Epidermal melanocyte (primary cell): ENCODE data around the gene OLFML2B.

ENCODE experiments used
- DNase-seq: peaks from one replicate; pipeline ENCODE4 v3.0.0; 2011; ENCODE audit warnings: low spot score; ENCODE audit not compliant: insufficient read length

OLFML2B gene

GRCh38 chr1:162007466-162007865 is 16.2 kb downstream of the OLFML2B start:
- DNase-seq, result no peak

DNA sequence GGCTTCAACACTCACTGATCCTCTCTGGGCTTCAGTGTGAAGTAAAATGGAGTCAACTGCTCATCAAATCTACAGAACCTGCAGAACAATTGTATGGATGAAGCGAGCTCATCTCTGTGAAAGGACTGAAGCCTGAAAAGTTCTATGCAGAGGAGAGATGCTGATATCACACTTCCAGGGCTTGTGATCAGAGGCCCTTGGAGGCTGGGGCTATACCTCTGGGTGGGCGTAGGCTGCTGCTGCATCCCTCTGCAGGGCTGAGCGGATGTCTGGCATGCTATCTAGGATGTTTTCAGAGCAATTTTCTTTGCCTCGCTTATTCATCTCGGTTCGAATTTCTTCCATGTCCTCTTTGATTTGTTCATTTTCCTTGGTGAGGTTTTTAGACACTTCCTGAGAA is 17.6 kb downstream of the OLFML2B start:
- no peak for DNase-seq

- DNase-seq, result no peak
These were observed 19.2 kb downstream of the OLFML2B start for GRCh38 chr1:162004441-162004950.

DNA sequence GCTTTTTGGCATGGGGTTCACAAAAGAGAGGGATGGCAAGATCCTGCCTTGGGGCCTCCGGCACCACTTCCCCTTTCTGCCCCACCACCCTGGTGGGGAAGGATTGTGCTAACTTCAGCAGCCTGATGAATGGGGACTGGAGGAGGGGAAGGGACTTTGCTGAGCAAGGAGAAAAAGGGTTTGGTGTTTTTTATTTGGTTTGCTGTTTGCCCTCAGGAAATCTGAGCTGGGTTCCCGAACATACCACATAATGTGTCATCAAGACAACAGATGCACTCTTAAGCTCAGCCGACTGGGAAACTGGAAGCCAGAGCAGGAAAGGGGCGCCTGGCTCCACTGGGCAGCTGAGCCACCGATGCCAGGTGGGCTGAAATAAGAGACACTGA is 19.8 kb downstream of the OLFML2B start:
- DNase-seq, result peak; percentile 75

DNA sequence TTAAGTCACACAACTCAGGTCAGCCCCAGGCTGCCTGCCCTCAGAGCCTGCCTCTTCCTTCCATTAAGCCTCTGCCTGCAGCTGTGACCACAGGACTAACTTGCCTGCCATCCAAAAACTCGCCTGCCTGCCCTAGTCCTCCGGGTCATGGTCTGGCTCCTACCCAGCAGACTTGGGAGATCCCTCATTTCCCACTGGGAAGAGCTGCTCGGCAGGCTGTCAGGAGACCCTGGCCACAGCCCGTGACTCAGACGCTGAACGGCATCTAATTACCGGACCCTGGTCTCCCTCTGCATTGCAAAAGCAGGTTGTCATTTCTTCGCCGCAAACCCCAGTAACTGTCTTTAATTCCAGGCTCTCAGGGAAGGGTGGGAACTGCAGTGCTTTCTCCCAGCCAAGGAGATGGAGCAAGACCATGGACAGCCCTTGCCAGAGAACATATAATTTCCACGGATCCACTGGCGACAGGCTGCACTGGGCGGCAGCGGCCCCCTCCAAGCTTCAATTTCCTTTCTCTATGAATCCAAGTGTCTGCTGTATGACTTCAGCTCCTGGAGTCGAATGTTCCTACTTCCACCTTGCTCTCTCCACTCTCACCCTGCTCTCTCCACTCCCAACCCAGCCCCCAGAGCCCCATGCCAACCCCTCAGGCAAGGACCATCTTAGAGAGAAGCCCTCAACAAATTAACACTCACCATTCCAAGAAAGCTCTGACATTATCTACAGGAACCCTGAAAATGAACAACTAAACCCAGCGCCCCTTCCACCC is 20.4 kb downstream of the OLFML2B start:
- DNase-seq, result peak; percentile 33

GRCh38 chr1:162000053-162000420 is 23.6 kb downstream of the OLFML2B start:
- no peak for DNase-seq

- no peak for DNase-seq
These were observed 24.2 kb downstream of the OLFML2B start for GRCh38 chr1:161999301-162000052.

DNA sequence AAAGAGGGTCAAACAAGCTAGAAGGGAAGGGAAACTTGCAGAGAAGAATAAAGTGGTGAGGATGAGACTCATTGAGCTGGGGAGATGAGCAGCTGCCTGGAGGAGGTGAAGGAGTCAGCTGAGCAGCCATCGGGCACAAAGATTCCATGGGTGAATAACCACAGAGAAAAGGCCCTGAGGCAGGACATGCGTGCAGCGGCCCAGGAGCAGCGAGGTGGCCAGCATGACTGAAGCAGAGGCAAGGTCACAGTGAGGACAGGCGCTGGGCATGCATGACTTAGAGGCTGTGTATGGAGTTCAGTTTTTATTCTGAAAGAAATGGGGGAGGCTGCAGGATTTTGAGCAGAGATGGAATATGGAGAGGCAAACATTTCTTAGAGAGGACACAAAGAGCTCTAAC is 24.9 kb downstream of the OLFML2B start:
- no peak for DNase-seq

- DNase-seq, result no peak
These were observed 26.5 kb downstream of the OLFML2B start for GRCh38 chr1:161997152-161997551.

DNA sequence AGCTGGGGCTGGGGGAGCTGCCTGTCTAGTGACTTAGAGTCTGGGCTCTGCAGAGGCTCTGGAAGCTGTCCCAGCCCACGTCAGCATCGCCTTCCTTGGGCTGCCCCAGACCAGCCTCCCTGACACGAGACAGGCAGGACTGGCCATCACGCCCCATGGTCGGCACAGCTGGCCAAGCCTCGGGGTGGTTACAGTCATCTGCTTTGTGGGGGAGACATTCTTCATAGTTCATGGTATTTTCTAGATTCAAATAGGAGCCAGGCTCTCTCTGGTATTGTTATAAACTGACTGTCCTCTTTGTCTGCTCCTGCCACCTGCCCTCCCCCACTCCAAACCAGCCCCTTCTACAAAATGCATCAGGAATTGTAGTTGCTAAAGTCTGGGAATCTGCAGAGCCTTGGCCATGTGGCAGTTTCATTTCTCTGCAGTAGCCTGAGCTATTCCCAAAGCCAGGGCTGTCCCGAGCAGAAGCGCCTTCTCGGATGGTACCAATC is 29.4 kb downstream of the OLFML2B start:
- DNase-seq, result peak; percentile 84

- DNase-seq, result no peak
These were observed 30.1 kb downstream of the OLFML2B start for GRCh38 chr1:161993576-161993975.

DNA sequence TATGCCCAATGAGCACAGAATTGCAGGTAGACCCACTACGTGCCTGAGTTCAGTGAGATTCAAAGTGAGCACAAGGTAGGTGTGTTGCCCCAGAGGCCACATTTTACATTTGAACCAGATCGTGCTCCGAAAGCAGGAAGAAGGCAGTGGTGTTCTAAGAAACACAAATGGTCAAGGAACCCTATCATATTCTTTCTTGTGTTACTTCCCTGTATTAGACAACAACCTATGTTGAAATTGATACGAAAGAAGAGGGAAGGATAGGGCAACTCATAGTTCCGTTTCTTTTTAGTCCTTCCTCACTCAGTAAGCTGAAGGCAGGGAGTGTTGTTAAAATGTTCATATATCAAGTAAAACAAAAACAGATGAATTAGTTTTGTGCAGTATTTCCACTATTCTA is 33.9 kb downstream of the OLFML2B start:
- DNase-seq, result no peak

- no peak for DNase-seq
These were observed 34.6 kb downstream of the OLFML2B start for GRCh38 chr1:161989108-161989507.

- no peak for DNase-seq
These were observed 35.3 kb downstream of the OLFML2B start for GRCh38 chr1:161988413-161988812.

GRCh38 chr1:161987872-161988271 is 35.8 kb downstream of the OLFML2B start:
- DNase-seq, result no peak

DNA sequence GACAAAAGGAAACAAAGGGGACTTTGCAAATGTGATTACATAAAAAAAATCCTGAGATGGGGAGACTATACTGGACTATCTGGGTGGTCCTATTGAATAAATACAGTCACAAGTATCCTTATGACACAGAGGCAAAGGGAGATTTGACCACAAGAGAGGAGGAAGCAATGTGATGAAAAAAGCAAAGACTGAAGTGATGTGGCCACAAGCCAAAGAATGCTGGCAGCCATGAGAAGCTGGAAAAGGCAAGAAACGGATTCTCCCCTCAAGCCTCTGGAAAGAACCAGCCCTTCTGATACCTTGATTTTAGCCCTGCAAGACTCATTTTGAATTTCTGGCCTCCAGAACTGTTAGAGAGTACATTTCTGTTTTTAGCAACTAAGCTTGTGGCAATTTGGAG is 36.4 kb downstream of the OLFML2B start:
- no peak for DNase-seq

- DNase-seq, result no peak
These were observed 37.3 kb downstream of the OLFML2B start for GRCh38 chr1:161986328-161986727.

- DNase-seq, result no peak
These were observed 38.3 kb downstream of the OLFML2B start for GRCh38 chr1:161985301-161985822.

GRCh38 chr1:161983725-161984124 is 39.9 kb downstream of the OLFML2B start:
- no peak for DNase-seq

DNA sequence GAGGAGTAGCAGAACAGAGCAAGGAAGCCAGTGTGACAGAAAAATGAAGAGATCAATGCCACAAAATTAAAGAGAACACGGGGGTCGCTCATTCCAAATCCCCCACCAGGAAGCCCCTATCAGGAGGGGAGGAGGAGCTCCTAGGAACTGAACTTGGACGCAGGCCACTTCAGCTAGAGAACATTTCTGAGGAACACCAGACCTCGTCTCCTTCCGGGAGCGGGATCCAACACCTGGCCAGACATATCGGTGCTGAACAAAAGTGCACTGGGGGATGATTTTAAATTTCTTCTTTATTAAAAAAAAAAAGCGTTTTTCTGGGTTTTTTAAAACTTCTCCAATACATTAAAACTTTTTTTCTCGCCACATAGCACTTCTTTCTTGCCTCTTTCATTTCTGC is 40.8 kb downstream of the OLFML2B start:
- DNase-seq, result no peak

DNA sequence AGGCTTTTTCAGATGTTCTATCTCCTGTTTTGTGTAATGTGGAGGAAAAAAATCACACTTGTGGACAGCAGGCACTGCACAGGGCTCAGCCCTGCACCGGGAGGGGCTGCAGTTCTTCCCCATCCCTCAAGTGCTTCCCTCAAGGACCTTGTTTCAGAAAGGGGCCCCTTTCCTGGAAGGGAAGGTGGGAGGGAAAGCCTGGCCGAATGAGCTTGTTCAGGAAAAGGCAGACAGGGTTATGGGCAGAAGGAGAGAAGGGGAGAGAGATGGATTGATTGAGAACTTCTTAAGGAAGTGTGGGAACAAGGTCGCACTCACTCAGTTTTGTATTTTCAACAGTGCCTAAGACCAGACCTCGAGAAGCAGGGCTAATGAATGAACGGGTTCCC is 41.2 kb downstream of the OLFML2B start:
- no peak for DNase-seq

DNA sequence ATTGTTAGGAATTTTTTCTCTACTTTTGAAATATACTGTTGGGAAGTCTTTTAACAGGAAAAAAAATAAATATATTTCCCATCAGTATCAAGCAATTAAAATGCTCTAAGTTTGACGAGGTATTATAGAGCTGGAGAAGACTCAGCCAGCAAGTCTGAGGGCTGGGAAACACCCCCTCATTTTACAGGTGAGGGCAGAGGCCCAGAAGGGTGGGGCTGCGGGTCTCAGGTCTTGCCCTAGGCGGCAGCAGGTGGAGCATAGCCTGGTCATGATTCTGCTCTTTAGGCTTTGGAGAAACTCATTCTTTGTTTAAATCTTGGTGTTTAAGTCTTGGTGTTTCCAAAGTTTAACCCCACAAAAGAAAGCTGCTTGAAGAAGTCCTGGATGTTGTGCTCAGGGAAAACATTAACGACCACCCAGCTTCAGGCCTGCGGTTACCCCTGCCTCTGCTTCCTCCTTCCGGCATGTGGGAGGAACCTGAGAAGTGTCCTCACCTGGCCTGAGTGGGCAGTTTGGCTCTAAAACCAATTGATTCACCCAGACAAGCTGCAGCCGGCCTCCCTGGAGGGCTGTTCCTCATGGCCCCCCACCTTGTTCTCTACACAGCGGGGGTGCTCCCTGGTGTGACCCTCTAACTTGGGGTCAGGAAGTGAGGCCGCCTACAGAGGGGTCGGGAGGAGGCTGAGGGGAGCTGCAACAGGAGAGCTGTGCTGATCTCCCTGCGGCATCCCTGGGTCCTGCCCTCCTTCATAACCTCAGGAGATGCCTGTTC is 41.7 kb downstream of the OLFML2B start:
- DNase-seq, result no peak
